Subcutaneous adipose tissue (tissue), 4 donors: Measurements from ENCODE around the gene UGT1A7. TPM values are rescaled to one million over a fixed set of nuclear protein-coding genes. Genes with fewer than 3 reads are reported as not detected.

Experiments used
- CTCF ChIP-seq: fragments of 450-650 bp; IDR thresholded peaks from one replicate; pipeline ENCODE4 v1.5.1; 2016; ENCODE audit warnings: low read depth, mild to moderate bottlenecking, control low read depth, antibody characterized with exemption, moderate library complexity
- total RNA-seq, 4 donors: library from RNA; depleted of rRNA; stranded (reverse); fragments of >200 nt; gene quantifications; one replicate each; pipeline ENCODE4 v1.1.0, GENCODE V29; 2016

Gene UGT1A7
- total RNA-seq, 4 donors from 2014 or later = 0.88 TPM; not detected in 3

- no peak for TF ChIP-seq CTCF
These were observed 137.2 kb downstream of the UGT1A7 start for GRCh38 chr2:233818639-233819621.

DNA sequence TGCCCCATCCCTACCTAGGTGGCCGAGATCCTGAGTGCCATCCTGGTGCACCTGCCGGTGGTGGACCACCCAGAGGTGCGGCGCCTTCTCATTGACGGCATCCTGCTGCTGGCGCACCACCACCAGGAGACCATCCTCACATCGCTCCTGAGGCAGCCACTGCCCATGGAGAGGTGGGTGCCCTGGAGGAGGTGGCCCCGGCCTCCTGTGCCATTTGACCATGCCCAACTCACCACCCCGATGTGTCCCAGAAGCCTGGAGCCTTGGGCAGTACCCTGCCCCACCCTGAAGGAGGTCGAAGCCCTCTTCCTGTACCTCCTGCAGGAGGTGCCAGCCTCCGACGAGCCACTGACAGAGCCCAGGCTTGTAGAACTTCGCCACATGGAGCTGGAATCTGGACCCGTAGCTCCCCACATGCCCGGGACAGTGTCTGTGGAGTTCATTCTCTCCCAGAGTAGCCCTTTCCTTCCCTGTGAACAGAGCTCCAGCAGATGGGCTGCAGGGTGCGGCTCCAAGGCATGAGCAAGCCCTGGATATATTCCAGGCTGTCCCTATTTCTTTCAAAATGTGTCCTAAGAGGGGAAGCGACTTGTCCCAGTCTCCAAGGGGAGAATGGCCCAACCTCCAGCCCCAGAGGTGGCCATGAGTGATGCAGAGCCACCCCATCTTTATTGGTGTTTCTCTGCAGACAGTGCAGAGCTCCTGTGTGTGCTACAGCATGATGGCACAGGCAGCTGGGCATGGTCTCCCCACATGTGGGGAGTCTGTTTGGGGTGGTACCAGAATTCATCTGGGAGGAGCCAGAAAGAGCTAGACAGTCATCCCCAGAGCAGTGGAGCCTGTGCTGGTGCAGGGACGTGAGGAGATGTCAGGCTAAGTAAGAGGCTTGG is 138.4 kb downstream of the UGT1A7 start:
- no peak for TF ChIP-seq CTCF

- no peak for TF ChIP-seq CTCF
These were observed 139.0 kb downstream of the UGT1A7 start for GRCh38 chr2:233820774-233821105.

- no peak for TF ChIP-seq CTCF
These were observed 139.5 kb downstream of the UGT1A7 start for GRCh38 chr2:233821196-233821595.

DNA sequence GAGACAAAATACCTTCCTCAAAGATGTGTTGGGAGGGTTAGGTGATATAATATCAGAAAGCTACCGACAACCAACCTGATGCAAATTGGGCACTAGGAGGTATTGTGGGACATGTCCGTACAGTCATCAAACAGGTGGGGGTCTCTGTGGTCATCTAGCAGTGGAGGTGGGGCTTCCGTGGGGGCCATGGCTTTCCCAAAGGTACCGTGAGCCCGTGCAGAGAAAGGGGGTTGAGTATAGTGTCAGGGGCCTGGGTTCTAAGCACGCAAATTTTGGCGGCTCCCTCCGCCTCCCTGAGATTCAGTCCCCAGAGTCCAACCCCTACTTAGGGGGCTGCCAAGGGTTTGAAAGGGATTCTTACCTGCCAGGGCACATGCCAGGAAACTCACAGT is 140.0 kb downstream of the UGT1A7 start:
- no peak for TF ChIP-seq CTCF

- no peak for TF ChIP-seq CTCF
These were observed 140.5 kb downstream of the UGT1A7 start for GRCh38 chr2:233822101-233822771.

Other genes starting within 250 kb of the UGT1A7 start
- 10 to 100 TPM; 21.8 to 60.3 (median 38.2) TPM for gene USP40, start 115.1 kb upstream of the UGT1A7 start, total RNA-seq
- not detected for gene UGT1A8, start 64.3 kb upstream of the UGT1A7 start, total RNA-seq
- not detected for gene UGT1A10, start 45.5 kb upstream of the UGT1A7 start, total RNA-seq
- gene UGT1A9, start 10.0 kb upstream of the UGT1A7 start, total RNA-seq = not detected
- gene UGT1A6, start 11.0 kb downstream of the UGT1A7 start, total RNA-seq = not detected
- not detected for gene UGT1A5, start 31.0 kb downstream of the UGT1A7 start, total RNA-seq
- gene UGT1A4, start 36.8 kb downstream of the UGT1A7 start, total RNA-seq = not detected
- gene UGT1A3, start 47.1 kb downstream of the UGT1A7 start, total RNA-seq = not detected
- not detected for gene UGT1A1, start 78.4 kb downstream of the UGT1A7 start, total RNA-seq
- gene MROH2A, start 96.4 kb downstream of the UGT1A7 start, total RNA-seq = not detected
- gene HJURP, start 172.6 kb downstream of the UGT1A7 start, total RNA-seq = 1 to 10 TPM in 2 of 4 donors, not detected in 2; 1.9 to 2.0 TPM
- gene TRPM8, start 235.5 kb downstream of the UGT1A7 start, total RNA-seq = 1 to 10 TPM in 1 of 4 donors, not detected in 3; 1.7 TPM